Activated CD4-positive, alpha-beta memory T cell treated with anti-CD3 and anti-CD28 coated beads, Interleukin-2, amount 10 ng/mL, durations not matched to agents 7 days and 5 days (primary cell): ENCODE measurements around the gene RPSA. TPM values are rescaled to one million over a fixed set of nuclear protein-coding genes. Genes with fewer than 3 reads are reported as not detected.

Source experiments
- CTCF ChIA-PET: fragments of 350-600 bp; sonication (Branson Sonifier 250); formaldehyde crosslinking; loops from one replicate; lab custom pipeline; 2021; ENCODE audit warnings: antibody characterized with exemption, inconsistent platforms; lab: Charles Lee
- POLR2A ChIA-PET: fragments of 350-600 bp; sonication (Branson Sonifier 250); formaldehyde crosslinking; loops from one replicate; lab custom pipeline; 2021; ENCODE audit warnings: antibody characterized with exemption; lab: Charles Lee
- DNase-seq: peaks from one replicate; pipeline ENCODE4 v3.0.0-alpha.2; 2020
- H3K27ac Mint-ChIP-seq: one replicate; pipeline ENCODE4 v1.8.0; 2021; ENCODE audit warnings: mild to moderate bottlenecking, mixed read lengths
- H3K27me3 Mint-ChIP-seq: one replicate; pipeline ENCODE4 v1.8.0; 2021; ENCODE audit warnings: mixed read lengths
- H3K36me3 Mint-ChIP-seq: one replicate; pipeline ENCODE4 v1.8.0; 2021; ENCODE audit warnings: low read depth, mixed read lengths
- H3K4me1 Mint-ChIP-seq: one replicate; pipeline ENCODE4 v1.8.0; 2021; ENCODE audit warnings: mixed read lengths
- H3K4me3 Mint-ChIP-seq: one replicate; pipeline ENCODE4 v1.8.0; 2021; ENCODE audit warnings: mild to moderate bottlenecking, mixed read lengths
- H3K9me3 Mint-ChIP-seq: one replicate; pipeline ENCODE4 v1.8.0; 2021; ENCODE audit warnings: mixed read lengths
- total RNA-seq, 2 experiments: library from RNA; stranded (reverse); gene quantifications; one replicate each; pipeline ENCODE4 v1.2.3, GENCODE V29; 2021

The RPSA gene
- total RNA-seq, 2 experiments from 2014 or later, result 1,345 to 1,384 TPM

DNA sequence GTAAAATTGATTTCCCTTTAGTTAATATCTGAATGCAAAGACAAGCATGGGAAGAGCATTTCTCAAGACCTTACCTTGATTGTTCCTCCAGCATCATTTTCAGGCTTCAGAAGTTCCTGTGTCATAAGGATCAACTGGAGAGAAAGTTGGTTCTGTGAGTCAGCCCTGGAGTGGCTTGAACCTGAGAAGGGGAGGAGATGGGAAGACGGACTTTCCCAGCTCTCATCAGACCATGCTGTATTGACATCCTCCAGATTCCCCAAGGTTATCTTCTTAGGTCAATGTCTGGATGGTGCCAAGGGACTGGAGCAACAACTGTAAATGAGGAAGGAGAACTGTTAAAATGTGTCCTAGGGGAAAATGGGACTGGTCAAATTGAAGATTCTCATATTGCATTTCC, 21.0 kb downstream of the RPSA start:
- DNase-seq, result no peak
- Mint-ChIP-seq H3K27ac (no peak overlapping the region), H3K9me3 (no peaks in the 10 kb centered on the region), H3K27me3 (peaks cover 6% of the 10 kb centered on the region), H3K4me3 (no peak overlapping the region), H3K36me3 (no peaks in the 10 kb centered on the region), H3K4me1 (no peaks in the 10 kb centered on the region)
- CTCF ChIA-PET, result no interaction called here
- POLR2A ChIA-PET, result interaction anchor here (1.0 to 1.1 kb wide), 2 partner anchors 12 to 15 kb away, joined by 3 to 4 read pairs; no protein-coding TSS in a partner anchor

DNA sequence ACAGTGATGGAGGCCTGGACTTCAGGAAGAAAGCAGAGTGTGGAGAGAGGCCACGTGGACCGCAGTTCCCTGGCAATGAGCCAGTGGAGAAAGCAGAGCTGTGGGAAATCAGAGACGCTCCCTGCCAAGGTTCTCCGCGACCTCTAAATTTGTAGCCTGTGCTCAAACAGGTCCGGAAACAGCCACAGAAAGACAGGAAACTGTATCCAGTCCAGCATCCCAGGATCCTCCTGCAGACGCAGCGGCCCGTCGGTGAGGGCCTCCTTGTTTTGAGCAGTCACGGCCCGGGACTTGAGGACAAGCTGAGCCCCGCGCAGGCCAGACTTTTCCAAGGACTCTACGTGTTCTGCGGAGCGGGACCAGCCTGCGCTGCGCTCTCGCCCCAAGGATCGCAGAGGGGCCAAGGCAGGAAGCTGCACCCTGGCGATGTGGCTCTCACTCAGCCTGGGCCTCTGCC, 22.3 kb downstream of the RPSA start:
- H3K4me3 Mint-ChIP-seq, result no peak overlapping the region
- no peaks in the 10 kb centered on the region for H3K4me1 Mint-ChIP-seq
- no peaks in the 10 kb centered on the region for H3K36me3 Mint-ChIP-seq
- no peak for DNase-seq
- ChIA-PET POLR2A (interaction anchor here (0.6 kb wide), 1 partner anchor 13 kb away, joined by 3 read pairs; no protein-coding TSS in a partner anchor), CTCF (no interaction called here)
- no peak overlapping the region for H3K27ac Mint-ChIP-seq
- no peaks in the 10 kb centered on the region for H3K9me3 Mint-ChIP-seq
- H3K27me3 Mint-ChIP-seq, result peaks cover 6% of the 10 kb centered on the region

DNA sequence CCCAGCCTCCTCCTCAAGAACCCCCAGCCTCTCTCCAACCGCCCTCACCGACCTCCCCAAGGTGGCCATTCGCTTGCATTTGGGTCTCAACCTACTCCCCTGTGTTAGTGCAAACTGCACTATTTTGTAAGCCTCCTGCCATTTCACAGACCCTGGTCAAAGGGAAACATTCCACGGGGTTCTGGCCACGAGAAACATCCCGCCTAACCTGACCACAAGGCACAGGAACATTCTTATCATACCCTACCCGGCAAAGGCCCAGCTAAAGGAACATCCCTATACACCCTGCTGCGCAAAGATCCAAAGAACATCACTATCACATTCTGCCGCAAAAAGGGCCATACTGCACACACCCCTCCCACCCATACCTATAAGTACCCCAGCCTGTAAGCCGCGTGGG, 22.9 kb downstream of the RPSA start:
- POLR2A ChIA-PET, result interaction anchor here (0.6 kb wide), 1 partner anchor 14 kb away, joined by 3 read pairs; no protein-coding TSS in a partner anchor
- H3K27me3 Mint-ChIP-seq, result peaks cover 6% of the 10 kb centered on the region
- no peaks in the 10 kb centered on the region for H3K4me1 Mint-ChIP-seq

DNA sequence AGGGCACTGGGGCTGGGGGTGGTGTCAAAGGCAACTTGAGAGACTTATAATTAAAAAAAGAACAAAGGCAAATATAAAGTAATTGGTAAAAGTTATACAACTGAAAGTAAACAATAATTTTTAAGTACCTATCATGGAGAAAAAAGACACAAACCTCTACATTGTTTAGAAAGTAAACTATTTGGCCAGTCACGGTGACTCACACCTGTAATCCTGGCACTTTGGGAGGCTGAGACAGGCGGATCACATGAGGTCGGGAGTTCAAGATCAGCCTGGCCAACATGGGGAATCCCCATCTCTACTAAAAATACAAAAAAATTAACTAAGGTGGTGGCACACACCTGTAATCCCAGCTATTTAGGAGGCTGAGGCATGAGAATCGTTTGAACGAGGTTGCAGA, 25.8 kb downstream of the RPSA start:
- ChIA-PET POLR2A (no interaction called here), CTCF (no interaction called here)
- Mint-ChIP-seq H3K36me3 (no peaks in the 10 kb centered on the region), H3K4me1 (no peaks in the 10 kb centered on the region), H3K9me3 (no peaks in the 10 kb centered on the region), H3K4me3 (no peak overlapping the region), H3K27ac (no peak overlapping the region), H3K27me3 (peaks cover 6% of the 10 kb centered on the region)
- DNase-seq, result no peak

More for the DNA sequence above, 22.9 kb downstream of the RPSA start:
- H3K36me3 Mint-ChIP-seq, result no peaks in the 10 kb centered on the region
- CTCF ChIA-PET, result no interaction called here
- no peak for DNase-seq
- H3K9me3 Mint-ChIP-seq, result no peaks in the 10 kb centered on the region
- no peak overlapping the region for H3K27ac Mint-ChIP-seq
- no peak overlapping the region for H3K4me3 Mint-ChIP-seq

DNA sequence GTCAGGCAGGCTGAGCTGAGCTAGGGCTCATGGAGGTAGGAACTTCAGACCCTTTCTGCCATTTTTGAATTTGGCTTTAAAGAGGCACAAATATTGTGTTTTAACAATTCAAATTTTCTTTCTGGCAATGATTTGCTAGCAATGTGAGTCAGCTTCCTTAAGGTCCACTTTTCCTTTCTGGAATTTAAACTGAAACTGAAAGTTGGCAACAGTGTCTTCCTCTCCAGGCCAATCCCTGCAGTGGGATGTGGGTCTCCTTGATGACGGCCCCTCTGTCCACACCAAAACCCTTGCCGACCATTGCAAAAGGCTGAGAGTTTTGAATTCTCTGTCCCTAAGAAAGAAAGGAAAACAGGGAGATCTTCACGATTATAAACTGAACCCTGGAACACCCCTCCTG, 27.1 kb downstream of the RPSA start:
- Mint-ChIP-seq H3K4me1 (no peaks in the 10 kb centered on the region), H3K36me3 (no peaks in the 10 kb centered on the region), H3K9me3 (no peaks in the 10 kb centered on the region), H3K27me3 (peaks cover 6% of the 10 kb centered on the region), H3K27ac (no peak overlapping the region), H3K4me3 (no peak overlapping the region)
- ChIA-PET CTCF (interaction anchor here (1.6 kb wide), 1 partner anchor 14 kb away, joined by 5 read pairs; no protein-coding TSS in a partner anchor), POLR2A (no interaction called here)
- no peak for DNase-seq

DNA sequence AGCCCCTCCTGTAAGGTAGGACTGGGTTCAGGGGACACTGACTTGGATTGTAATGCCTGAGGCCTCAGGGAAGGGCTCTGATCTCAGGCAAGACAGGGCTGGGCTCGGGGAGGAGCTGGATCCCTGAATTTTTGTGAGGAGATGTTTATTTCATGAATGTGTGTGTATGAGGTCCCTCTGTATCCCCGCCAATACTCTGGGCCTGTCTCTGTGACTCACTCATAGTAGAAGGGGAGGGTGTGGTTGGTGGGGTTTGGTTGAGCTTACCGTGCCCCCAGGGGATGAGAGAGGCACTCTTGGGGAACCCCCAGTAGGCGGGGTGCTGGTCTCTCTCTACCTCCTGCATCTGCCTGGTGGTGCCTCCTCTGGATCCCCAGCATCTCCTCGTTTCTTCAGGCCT, 28.1 kb downstream of the RPSA start:
- H3K27ac Mint-ChIP-seq, result no peak overlapping the region
- no peaks in the 10 kb centered on the region for H3K4me1 Mint-ChIP-seq
- DNase-seq, result no peak
- peaks cover 4% of the 10 kb centered on the region for H3K27me3 Mint-ChIP-seq
- ChIA-PET CTCF (interaction anchor here (1.6 kb wide), 1 partner anchor 13 kb away, joined by 5 read pairs; no protein-coding TSS in a partner anchor), POLR2A (no interaction called here)
- H3K9me3 Mint-ChIP-seq, result no peaks in the 10 kb centered on the region
- no peak overlapping the region for H3K4me3 Mint-ChIP-seq
- H3K36me3 Mint-ChIP-seq, result no peaks in the 10 kb centered on the region

DNA sequence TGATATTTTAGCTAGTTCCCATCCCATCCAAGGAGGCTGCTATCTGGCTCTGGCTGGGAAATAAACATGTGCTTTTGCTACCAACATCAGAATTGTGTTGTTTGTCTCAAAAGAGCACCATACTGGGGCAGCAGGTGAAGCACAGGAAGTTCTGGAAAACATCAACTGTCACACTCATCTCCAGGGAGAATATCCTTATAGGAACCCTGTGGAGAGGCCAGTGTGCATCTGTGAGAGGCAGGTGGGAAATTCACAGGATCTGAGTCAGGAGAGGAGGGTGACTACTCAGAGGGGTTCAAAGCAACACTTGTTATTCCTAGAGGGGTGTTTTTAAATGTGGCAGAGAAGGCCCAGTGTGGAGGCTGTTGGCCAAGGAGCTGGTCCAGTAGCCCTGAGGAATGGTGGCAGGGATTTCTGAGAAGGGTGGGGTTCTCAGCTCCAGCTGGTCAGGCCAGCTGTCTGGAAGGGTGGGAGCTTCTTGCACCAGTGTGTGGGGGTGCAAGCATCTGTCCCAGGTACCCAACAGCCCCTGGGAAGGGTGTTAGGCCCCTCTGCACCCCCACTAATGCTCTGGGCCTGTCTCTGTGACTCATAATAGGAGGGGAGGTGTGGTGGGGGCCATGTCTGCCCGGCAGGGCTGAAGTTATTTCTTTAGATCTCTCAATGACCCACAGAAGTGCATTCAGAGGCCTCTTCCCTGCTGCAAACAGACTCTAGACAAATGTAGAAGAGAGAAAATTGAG, 28.7 kb downstream of the RPSA start:
- Mint-ChIP-seq H3K27ac (no peak overlapping the region), H3K4me1 (no peaks in the 10 kb centered on the region), H3K4me3 (no peak overlapping the region), H3K27me3 (peaks cover 4% of the 10 kb centered on the region), H3K36me3 (no peaks in the 10 kb centered on the region), H3K9me3 (no peaks in the 10 kb centered on the region)
- no peak for DNase-seq
- CTCF ChIA-PET, result interaction anchor here (0.9 to 1.6 kb wide), 2 partner anchors 11 to 12 kb away, joined by 3 to 5 read pairs; no protein-coding TSS in a partner anchor
- POLR2A ChIA-PET, result no interaction called here

DNA sequence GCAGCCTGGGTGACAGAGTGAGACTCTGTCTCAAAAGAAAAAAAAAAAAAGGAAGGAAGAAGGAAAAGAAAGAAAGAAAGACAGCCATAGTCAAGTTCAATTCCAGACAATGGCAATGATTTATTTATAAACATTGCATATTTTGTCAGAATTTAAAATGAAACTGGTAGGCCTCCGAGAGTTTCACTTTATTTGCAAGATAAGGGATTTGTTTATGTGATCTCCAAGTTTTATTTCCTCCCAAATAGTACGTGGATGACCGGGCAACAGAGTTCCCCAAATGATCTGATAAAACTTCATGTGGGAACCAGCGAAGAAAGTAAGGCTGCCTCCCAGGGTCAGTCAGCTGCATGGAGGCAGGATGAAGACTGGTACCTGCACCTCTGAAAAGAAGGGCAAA, 32.4 kb downstream of the RPSA start:
- H3K36me3 Mint-ChIP-seq, result no peaks in the 10 kb centered on the region
- DNase-seq, result no peak
- H3K9me3 Mint-ChIP-seq, result no peaks in the 10 kb centered on the region
- CTCF ChIA-PET, result interaction anchor here (1.1 to 1.8 kb wide), 3 partner anchors 9 to 408 kb away, joined by 3 to 9 read pairs (median 3); no protein-coding TSS in a partner anchor
- H3K27ac Mint-ChIP-seq, result no peak overlapping the region
- POLR2A ChIA-PET, result no interaction called here
- H3K27me3 Mint-ChIP-seq, result no peaks in the 10 kb centered on the region
- H3K4me3 Mint-ChIP-seq, result no peak overlapping the region
- H3K4me1 Mint-ChIP-seq, result no peaks in the 10 kb centered on the region

DNA sequence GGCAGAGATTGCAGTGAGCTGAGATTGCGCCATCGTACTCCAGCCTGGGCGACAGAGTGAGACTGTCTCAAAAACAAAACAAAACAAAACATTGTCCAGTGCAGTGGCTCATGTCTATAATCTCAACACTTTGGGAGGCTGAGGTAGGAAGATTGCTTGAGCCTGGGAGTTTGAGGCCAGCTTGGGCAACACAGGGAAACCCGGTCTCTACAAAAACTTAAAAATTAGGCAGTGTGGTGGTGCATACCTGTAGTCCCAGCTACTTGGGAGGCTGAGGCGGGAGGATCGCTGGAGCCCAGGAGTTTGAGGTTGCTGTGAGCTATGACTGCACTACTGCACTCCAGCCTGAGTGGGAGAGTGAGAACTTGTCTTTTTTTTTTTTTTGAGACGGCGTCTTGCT, 33.8 kb downstream of the RPSA start:
- Mint-ChIP-seq H3K4me3 (no peak overlapping the region), H3K27me3 (peaks cover 2% of the 10 kb centered on the region), H3K27ac (no peak overlapping the region), H3K9me3 (no peaks in the 10 kb centered on the region), H3K4me1 (no peaks in the 10 kb centered on the region), H3K36me3 (no peaks in the 10 kb centered on the region)
- no peak for DNase-seq
- CTCF ChIA-PET, result interaction anchor here (1.4 to 1.5 kb wide), 2 partner anchors 17 to 25 kb away, joined by 3 read pairs; no protein-coding TSS in a partner anchor
- POLR2A ChIA-PET, result no interaction called here

DNA sequence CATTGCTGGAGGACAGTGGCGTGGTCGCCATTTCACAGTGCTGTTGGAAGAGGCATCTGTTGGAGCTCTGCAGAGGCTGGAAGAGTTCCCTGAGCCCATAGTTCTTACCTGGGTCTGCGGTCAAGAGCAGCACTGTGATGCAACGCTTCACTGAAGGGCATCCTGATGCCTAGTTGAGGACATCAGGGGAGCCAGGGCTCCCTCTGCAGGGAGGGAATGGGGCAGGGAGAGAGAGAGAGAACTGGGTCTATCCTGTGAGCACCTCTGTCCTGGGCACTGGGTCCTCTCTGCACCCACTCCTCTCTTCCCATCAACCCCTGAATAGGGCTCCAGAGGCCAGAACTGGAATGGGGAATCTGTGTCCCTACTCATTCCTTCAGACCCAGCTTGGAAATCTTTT, 37.0 kb downstream of the RPSA start:
- Mint-ChIP-seq H3K36me3 (no peaks in the 10 kb centered on the region), H3K27me3 (peaks cover 2% of the 10 kb centered on the region), H3K4me1 (no peaks in the 10 kb centered on the region), H3K9me3 (no peaks in the 10 kb centered on the region), H3K4me3 (no peak overlapping the region), H3K27ac (no peak overlapping the region)
- DNase-seq, result no peak
- POLR2A ChIA-PET, result no interaction called here
- CTCF ChIA-PET, result no interaction called here

DNA sequence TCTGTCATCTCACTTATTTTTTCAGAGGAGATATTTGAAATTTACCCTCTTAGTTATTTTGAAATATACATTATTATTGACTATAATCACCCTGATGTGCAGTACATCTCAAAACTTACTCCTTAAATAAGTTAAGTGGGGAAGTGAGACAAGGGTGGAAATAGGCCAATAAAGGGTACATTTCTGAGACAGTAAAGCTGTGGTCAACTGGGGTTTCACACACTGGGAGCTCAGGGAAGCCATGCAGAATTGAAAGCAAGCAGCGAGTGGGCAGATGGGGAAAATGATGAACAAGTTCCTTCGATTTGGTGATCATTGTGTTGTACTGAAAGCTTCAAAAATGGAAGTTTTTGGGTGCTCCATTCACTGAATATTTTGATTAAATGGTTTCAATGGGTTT, 39.4 kb downstream of the RPSA start:
- peaks cover 6% of the 10 kb centered on the region for H3K27me3 Mint-ChIP-seq
- H3K27ac Mint-ChIP-seq, result no peak overlapping the region
- no peaks in the 10 kb centered on the region for H3K36me3 Mint-ChIP-seq
- ChIA-PET POLR2A (no interaction called here), CTCF (interaction anchor here (0.8 to 5.2 kb wide), 7 partner anchors 9 to 68 kb away, joined by 3 to 36 read pairs (median 3); no protein-coding TSS in a partner anchor)
- H3K4me1 Mint-ChIP-seq, result no peaks in the 10 kb centered on the region
- DNase-seq, result no peak
- H3K4me3 Mint-ChIP-seq, result no peak overlapping the region
- no peaks in the 10 kb centered on the region for H3K9me3 Mint-ChIP-seq

DNA sequence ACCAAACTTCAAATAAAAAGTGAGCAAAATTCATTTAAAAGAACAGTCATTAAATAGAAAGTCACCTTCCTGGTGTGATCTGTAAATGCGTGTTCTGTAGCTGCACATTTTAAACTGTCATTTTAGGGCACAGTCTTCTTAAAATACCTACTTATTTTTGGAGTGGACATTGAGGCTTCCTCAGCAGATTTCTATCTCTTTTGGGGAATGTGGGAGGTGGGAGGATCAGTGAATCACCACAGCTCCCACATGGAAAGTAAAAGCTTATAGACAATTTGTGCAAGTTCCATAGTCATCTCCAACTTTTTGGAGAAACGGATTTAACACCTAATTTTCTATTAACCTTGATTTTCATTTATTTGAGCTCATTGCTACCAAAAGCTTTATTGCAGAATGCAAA, 39.9 kb downstream of the RPSA start:
- no peak overlapping the region for H3K4me3 Mint-ChIP-seq
- no peaks in the 10 kb centered on the region for H3K9me3 Mint-ChIP-seq
- H3K4me1 Mint-ChIP-seq, result no peaks in the 10 kb centered on the region
- H3K27ac Mint-ChIP-seq, result no peak overlapping the region
- DNase-seq, result no peak
- ChIA-PET POLR2A (no interaction called here), CTCF (interaction anchor here (0.7 to 5.2 kb wide), 9 partner anchors 11 to 69 kb away, joined by 3 to 36 read pairs (median 3); no protein-coding TSS in a partner anchor)
- H3K27me3 Mint-ChIP-seq, result peaks cover 8% of the 10 kb centered on the region
- no peaks in the 10 kb centered on the region for H3K36me3 Mint-ChIP-seq
